ENCODE results near the gene ARID4A.
A peak's percentile ranks its signal among the peaks of the same experiment; 100 is the strongest.
"Not testable (repeated sequence)": the region's sequence is repeated elsewhere in the genome, so short reads cannot be mapped to it uniquely, and the experiment has no call there.

ARID4A gene

GRCh38 chr14:58292187-58292586, 6.2 kb upstream of the ARID4A start:
- DNase-seq: no peak

DNA sequence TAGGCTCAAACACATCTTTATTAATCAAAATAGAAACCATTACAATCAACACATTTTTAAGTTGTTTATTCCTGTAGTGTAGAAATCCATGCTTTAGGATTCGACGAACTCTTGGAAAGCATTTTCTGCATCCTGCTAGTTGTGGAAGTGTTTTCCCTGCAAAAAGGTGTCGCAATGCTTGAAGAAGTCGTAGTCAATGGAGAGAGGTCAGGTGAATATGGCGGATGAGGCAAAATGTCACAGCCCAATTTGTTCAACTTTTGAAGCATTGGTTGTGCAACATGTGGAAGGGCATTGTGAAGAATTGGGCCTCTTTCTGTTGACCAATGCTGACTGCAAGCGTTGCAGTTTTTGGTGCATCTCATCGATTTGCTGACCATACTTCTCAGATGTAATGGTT, 4.2 kb upstream of the ARID4A start:
- DNase-seq: no peak

GRCh38 chr14:58296726-58297125, 1.6 kb upstream of the ARID4A start:
- DNase-seq: no peak

- DNase-seq: no peak
Measured at GRCh38 chr14:58297412-58297761, 968 bp upstream of the ARID4A start.

DNA sequence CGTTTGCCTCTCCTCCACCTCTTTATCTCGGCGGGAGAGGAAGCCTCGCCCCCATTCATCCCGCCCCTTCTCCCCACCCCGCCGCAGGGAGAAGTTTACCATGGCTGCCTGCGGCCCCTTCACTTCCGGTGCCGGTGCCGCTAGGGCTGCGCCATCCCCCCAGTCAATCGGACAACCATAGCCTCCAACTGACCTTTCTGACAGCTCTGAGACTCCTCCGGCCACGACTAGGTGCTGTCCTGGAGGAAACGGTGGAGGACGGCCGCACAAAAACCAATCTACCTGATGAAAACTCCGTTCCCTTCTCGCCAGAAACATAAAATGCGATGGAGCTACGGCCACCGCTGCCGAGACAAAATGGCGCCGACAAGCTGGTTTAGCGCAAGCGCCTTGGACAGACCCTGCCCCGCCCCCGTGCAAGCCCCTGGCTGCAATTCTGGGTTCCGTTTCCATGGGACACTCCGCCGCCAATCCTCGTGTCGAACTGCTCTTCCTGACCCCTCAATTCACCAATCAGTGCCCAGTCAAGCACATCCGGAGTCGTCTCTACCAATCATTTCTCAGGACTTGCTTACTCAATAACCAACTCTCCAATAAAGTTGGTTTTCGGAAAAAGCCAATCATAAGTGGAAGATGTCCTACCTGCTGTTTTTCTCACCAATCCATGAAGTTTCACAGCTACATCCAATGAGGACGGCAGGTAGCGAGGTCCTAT, 436 bp upstream of the ARID4A start:
- DNase-seq: peak; percentile 100

DNA sequence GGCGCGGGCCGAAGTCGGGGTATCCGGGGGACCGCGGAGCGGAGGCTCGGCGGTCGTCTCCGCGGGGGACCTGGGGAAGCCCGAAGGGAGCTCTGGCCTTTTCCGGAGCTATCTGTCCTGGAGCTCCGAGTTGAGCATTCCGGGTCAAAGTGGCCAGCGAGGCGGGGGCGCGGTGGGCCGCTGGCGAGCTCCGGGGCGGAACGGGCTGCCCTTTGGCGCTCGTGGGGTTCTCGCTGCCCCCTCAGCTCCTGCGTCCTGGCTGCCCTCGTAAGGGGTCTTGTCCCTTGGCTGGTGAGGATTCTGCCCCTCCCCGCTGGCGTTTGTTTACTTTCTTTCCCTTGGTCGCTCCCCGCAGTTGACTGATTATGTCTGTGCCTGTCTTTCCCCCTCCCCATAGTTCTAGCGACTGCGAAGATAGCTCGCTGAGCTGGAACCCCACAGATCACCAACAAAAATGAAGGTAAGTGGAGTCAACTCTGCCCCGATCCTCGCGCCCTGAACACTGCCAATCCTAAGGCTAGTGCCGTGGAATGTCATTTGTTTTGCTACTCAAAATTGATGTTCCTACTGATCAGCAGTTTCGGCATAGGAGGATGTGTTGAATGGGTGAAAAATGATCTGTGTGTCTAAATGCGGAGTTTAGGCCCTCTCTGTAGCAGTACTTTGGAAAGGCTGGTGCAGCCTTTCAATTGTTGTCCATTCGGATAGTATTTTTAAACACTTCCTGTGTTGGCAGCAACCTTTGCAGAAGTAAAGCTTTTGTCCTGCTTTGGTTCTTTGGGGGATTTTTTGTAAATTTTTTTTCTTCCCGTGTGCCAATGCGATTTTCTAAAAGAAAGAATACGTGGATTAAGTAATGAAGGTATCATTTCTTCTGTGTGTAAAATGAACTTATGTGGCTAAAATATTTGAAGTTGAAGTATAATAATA, 1.3 kb downstream of the ARID4A start:
- no peak for DNase-seq

DNA sequence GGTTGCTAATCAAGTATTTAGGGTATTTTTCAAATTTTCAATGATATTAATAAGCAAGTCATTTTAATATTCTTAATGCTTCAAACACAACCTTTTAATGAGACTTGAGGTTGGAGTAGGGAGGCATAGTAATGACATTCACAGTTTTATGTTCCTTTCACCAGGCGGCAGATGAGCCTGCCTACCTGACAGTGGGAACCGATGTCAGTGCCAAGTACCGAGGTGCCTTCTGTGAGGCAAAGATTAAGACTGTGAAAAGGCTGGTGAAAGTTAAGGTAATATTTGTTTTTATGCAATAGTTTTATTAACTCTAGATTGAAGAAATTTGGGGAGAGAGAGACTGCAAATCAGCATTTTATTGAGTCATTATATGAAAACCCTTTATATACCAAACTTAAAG, 3.1 kb downstream of the ARID4A start:
- DNase-seq: no peak

- DNase-seq: peak; percentile 11
Measured at GRCh38 chr14:58305730-58306129, 7.4 kb downstream of the ARID4A start.

DNA sequence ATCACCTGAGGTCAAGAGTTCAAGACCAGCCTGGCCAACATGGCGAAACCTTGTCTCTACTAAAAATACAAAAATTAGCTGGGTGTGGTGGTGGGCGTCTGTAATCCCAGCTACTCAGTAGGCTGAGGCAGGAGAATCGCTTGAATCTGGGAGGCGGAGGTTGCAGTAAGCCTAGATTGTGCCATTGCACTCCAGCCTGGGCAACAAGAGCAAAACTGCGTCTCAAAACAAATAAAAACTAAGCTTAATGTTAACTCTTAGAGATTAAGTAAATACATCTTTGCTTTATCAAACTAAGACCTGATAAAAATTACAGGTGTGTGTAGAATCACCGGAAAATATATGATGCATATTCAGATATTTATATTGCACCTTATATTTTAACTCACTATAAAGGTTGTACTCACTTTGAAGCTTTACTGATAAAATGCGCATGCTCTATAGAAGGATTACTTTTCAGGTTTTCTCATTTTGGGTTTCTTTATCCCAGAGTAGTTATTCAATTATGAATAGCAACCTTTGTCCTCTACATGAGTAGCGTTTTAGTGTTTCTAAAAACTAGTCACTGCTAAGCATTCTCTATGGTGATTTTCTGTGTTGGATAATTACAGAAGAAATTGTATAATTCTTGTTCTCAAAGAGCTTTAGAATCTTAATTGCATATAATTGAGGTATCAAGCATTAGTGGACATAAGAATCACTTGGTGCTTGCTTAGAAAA, 9.4 kb downstream of the ARID4A start:
- DNase-seq: no peak

DNA sequence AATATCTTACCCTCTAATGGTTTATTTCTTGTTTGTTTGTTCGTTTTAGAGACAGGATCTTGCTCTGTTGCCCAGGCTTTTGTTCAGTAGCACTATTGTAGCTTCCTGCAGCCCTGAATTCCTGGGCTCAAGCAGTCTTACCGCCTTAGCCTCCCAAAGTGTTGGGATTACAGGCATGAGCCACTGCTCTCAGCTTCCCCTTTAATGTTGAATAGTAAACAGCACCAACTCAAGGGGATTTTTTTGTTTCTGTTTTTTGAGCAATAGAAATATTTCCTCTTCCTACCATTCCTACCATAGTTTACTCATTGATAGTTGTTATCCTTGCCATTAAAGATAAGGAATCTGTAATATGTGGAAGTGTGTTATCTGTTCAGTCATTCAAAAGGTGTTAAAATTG, 10.7 kb downstream of the ARID4A start:
- no peak for DNase-seq

GRCh38 chr14:58313699-58314098, 15.3 kb downstream of the ARID4A start:
- no peak for DNase-seq

DNA sequence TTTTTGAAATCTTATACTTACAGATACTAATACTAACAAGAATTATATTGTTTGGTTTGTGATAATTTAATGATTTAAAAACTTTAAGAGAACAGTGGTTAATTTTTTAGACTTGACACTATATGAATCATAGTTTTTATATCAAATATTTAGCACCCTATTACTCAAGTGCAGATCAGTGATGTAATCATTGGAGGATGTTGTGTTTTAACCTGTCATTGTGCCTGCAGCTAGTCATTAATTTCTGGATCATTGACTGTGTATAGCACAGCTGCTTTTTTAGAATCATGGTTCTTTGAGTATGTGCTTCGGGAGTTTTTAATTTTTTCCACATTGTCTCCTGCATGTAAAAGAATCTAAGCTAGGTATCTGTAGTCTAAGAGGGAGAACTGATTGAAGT, 17.3 kb downstream of the ARID4A start:
- peak; percentile 34 for DNase-seq

DNA sequence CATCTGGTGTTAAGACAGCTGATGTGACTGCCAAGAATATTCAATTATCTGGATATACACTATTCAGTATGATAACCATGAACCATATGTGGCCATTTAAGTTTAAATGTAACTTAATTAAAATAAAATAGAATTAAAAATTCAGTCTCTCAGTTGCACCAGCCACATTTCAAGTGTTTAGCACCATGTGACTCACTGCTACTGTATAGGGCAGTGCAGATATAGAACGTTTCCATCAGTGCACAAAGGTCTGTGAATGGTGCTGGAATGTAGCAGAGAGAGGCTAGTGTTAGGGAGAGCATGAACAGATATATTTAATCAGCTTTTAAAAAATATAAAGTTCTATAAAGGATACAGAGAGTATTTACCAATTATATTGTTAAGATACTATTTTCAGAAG, 28.7 kb downstream of the ARID4A start:
- no peak for DNase-seq

DNA sequence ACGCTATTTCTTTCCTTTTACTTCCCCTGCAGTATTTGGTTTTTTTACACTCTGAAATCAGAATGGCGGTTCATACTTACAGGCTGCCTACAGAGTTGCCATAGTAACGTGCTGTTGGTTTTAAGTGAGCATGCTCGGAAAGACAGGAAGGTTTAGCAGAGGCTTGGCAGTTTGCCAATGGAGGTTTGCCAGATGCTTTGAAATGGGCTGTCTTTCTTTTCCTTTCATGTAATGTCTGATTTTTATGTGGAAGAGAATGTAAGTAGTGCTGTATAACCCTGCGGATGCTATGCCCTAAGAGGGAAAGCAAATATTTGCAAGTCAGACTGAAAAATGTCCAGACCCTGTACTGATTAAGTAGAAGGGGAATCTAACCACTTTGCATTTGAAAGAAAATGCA, 32.8 kb downstream of the ARID4A start:
- peak; percentile 100 for DNase-seq

- no peak for DNase-seq
Measured at GRCh38 chr14:58332561-58332960, 34.2 kb downstream of the ARID4A start.

GRCh38 chr14:58339666-58340065, 41.3 kb downstream of the ARID4A start:
- DNase-seq: not testable (repeated sequence)

DNA sequence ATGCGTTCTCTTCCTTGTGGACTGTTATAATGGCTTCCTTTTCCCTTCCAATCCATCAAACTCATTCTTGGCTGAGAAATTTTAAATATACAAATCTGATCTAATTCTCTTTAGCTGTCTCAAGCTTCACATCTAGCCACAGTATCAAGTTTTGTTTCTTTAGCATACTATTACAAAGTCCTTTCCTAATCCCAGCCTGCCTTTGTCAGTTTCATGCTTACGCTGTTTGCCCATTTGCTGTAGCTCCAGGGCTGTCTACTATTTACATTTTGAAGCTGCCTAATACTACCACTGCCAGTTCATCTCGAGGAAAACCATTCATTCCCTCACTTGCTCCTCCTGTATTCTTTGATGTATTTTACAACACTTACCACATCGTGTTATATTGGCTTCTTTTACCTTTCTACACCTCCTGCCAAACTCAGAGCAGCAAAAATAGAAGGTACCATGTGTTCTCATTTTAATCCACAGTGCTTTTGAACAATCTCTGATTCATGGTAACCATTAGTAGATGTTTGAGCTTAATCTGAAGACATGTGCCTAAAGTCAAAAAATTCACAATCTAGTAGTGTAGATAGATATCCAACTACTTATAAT, 42.9 kb downstream of the ARID4A start:
- no peak for DNase-seq

- DNase-seq: not testable (repeated sequence)
Measured at GRCh38 chr14:58343535-58343934, 45.2 kb downstream of the ARID4A start.

DNA sequence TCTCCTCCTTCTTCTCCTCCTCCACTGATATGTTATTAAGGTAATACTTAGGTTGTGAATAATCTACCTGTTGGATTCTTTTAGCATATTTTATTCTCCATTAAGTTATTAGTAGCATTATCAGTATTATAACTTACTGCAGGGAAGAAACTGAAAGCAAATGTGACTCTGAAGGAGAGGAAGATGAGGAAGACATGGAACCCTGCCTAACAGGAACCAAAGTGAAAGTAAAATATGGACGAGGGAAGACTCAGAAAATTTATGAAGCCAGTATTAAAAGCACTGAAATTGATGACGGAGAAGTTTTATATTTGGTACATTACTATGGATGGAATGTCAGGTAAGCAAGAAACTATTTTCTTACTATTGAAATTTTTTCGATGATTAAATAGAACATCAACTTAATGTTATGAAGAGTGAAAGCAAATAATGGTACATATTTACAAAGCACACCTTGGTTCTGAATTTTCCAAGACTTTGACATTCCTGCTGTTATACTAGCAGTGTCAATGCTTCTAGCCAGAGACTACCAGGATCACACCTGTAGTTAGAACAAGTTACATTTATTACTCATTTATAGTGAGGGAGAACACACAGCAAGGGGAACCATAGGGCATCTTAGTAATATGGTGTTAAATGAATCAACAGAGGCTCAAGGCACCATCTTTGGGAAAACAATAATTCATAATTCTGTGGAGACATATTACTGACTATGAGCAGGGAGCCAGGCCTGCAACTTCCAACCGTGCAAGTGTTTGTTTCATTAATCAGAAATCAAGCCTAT, 55.4 kb downstream of the ARID4A start:
- no peak for DNase-seq

DNA sequence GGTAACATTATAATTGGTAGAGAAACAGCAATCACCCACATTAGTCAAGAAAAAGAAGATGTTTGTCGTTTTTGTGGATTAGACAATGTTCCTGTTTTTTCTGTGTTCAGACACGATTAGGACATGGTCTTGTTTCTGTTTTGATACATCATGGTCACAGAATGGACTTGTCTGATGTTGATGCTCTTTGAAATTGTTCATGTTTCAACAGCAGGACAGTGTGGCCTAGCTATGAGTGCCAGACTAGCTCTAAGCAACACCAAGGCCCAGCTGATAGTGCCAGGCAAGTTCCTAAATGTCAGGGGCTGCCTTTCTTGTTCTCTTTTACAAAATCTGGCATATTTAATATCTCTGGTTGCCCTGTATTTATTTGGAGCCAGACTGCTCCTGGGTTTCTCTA, 56.5 kb downstream of the ARID4A start:
- no peak for DNase-seq

DNA sequence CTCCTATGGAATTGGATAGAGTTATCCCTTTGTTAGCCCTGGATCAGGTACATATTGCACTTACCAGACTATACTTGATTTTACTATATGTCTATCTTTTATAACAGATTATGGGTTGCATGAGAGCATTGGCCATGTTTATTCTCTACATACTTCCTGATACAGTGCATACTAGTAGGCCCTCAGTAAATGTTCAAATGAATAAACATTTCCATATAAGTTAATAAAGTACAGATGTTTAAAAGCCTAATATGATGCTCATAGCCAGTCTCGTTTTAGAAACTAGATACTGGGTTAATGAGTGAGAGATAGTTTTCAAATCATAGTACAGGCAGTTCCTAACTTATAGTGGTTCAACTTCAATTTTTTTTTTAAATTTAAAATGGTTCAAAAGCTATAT, 57.9 kb downstream of the ARID4A start:
- no peak for DNase-seq

- not testable (repeated sequence) for DNase-seq
Measured at GRCh38 chr14:58362272-58362671, 63.9 kb downstream of the ARID4A start.
